AG08395 (cell line): ENCODE data around the gene DCST2.

Source experiments
- DNase-seq: peaks from one replicate; pipeline ENCODE4 v3.0.0; 2012; ENCODE audit warnings: mixed read lengths, low spot score

Gene DCST2

DNA sequence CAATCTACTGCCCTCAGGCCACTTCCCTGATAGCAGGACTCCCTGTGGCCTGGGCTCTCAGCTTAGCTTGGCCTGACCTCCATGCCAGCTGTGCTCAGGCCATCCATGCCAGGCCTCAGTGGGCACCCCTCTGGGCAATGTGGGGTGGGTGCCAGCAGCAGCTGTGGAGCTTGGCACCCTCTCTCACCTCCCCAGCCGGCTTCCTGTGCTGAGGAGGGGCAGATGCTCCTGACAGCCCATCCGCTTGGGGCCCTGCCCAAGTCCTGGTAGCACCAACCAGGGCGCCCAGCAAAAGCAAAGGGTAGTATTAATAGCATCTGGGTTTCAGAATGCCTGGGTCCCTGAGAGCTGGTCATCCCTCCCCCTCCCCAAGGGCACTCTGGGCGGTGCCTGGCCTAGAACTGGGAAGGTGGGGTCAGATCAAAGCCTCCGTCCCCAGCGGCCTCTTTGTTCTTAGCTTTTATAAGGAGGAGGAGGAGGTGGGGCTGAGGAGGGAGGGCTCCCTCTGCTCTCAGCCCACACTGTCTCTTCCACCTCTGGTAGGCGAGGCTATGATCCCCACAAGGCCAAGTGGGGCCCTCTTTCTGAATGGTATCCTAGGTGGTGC lies 36.1 kb upstream of the DCST2 start:
- DNase-seq: no peak

- no peak for DNase-seq
Measured at GRCh38 chr1:155068599-155068998, 35.0 kb upstream of the DCST2 start.

DNA sequence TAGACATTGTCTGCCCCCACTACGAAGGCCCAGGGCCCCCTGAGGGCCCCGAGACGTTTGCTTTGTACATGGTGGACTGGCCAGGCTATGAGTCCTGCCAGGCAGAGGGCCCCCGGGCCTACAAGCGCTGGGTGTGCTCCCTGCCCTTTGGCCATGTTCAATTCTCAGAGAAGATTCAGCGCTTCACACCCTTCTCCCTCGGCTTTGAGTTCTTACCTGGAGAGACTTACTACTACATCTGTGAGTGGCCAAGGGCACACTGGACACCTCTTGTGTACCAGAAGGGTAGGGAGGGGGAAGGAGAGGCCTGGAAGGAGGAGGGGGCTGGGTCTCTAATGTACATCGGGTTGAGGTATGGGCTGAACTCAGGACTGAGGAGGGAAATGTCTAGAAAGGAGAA lies 33.2 kb upstream of the DCST2 start:
- no peak for DNase-seq

GRCh38 chr1:155064832-155065429 lies 31.4 kb upstream of the DCST2 start:
- no peak for DNase-seq

DNA sequence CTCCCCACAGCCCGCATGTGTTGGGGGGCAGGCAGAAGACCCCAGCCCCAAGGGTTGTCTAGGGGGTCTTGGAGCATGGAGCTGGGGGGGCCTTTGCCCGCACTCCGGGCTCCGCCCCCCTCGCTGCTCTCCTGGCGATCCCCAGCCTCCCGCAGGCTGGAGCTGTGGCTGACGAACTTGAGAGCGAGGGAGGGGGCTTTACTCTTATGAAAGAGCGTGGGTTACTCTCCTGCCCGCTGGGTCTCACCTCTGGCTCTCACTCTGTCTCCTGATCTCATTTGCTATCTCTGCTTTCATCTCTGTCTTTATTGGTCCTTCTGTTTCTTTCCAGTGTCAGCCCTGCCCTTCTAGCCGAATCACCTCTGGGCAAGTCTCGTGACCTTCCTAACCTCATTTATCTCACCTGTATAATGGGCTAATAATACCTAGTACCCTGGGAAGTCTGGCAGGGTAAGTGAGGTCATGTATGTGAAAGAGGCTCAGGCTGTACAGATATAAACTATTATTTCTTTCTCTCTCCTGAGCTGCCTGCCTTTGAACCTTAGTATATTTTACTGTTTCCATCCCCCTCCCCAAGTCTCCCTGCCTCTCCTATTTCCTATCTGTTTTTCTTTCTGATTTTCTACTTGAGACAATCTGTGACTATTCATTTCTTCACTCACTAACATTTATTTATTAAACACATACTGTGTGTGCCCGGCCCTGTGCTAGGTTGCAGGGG lies 30.7 kb upstream of the DCST2 start:
- DNase-seq: peak; percentile 27

DNA sequence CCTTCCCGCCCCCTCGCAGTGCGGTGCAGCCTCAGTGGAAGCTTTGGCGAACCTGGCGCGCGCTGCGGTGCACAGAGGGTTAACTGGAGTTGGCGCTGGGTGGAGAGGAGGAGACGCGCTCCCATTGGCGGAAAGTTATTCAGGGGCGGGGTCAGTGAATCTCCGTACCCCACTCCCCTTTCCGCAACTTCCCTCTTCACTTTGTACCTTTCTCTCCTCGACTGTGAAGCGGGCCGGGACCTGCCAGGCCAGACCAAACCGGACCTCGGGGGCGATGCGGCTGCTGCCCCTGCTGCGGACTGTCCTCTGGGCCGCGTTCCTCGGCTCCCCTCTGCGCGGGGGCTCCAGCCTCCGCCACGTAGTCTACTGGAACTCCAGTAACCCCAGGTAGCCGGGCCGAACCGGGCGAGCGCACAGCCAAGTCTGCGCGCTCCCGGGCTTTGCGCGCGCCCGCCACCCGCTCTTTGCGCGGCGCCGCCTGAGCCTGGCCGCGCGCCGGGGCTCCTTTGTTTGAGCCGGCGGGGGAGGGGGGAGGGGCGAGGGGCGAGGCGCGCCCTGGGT lies 30.0 kb upstream of the DCST2 start, which contains the start of gene EFNA4:
Gene EFNA4, plus strand, starts transcription at position 191 of the 561 bp plus-strand sequence. Its CDS starts 84 bp downstream, at position 275.
- peak; percentile 92 for DNase-seq

DNA sequence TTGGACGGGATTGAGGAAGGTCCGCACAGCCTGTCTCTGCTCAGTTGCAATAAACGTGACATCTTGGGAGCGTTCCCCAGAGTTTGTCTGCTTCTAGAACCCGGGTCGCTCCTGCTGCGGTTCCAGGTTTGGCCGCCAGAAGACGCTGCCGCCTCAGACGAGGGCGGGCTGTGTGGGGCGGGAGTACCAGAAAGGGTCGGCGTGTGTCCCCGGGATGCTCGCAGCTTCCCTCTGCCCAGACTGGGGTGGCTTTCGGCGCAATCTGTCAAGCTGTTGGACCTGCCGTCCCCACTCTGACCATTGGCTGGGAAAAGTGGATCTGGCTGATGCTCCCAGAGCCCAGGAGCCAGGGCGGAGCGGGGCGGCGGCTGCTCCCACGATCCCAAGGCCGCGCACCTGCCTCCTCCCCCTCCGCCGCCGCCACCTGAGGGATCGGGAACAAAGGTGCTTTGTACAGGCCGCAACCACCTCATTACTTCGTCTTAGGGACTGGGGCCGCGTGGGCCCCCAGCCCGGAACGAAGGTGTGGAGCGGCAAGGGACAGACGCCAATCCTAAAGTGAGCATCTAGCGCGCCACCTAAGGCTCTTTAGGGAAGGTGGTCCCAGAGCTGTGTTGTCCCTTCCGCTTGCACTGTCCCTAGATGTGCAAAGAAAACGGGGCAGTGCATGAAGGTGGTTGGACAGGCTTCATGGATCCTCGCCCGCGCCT lies 29.3 kb upstream of the DCST2 start:
- peak; percentile 53 for DNase-seq

DNA sequence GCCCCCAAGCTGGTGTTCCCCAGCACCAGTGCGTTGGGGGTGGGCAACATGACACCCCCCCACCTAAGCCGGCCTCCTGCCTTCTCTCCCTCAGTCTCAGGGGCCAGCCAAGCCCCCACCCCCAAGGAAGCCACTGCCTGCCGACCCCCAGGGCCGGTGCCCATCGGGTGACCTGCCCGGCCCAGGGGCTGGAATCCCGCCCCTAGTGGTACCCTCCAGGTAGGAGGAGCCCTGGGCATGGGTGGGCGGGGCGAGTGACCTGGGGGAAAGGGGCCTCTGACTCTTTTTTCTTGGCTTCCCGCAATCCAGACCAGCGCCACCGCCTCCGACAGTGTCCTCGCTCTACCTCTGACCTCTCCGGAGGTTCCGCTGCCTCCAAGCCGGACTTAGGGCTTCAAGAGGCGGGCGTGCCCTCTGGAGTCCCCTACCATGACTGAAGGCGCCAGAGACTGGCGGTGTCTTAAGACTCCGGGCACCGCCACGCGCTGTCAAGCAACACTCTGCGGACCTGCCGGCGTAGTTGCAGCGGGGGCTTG lies 28.6 kb upstream of the DCST2 start:
- no peak for DNase-seq

- peak; percentile 89 for DNase-seq
Measured at GRCh38 chr1:155061381-155062150, 28.0 kb upstream of the DCST2 start.

DNA sequence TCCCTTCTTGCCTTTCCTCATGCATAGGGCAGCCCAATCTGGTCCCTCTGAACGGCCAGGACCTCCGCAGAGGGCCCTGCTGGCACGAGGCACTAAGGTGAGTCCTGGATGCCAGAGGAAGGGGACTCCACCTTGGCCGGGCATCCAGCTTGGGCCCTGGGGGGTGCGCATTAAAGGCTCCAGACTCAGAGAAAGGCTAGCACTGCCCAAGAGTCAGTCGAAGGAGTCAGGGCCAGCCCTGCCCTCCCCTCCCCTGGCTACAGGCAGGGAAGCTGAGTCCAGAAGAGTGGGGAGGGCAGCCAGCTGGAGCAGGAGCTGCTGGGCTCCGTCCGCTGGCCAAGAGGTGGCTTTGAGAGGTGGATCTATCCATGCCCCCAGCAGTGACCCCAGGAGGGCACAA lies 27.2 kb upstream of the DCST2 start:
- DNase-seq: no peak

DNA sequence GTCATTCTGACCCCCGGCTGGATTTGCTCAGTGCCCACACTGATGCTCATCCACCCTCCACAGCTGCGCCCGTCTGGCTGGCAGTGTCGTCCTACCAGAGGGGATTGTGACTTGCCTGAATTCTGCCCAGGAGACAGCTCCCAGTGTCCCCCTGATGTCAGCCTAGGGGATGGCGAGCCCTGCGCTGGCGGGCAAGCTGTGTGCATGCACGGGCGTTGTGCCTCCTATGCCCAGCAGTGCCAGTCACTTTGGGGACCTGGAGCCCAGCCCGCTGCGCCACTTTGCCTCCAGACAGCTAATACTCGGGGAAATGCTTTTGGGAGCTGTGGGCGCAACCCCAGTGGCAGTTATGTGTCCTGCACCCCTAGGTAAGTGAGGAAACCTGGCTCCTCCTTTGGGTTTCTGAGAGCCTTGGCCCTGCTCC lies 24.2 kb upstream of the DCST2 start:
- DNase-seq: no peak

- DNase-seq: no peak
Measured at GRCh38 chr1:155057104-155057503, 23.5 kb upstream of the DCST2 start.

DNA sequence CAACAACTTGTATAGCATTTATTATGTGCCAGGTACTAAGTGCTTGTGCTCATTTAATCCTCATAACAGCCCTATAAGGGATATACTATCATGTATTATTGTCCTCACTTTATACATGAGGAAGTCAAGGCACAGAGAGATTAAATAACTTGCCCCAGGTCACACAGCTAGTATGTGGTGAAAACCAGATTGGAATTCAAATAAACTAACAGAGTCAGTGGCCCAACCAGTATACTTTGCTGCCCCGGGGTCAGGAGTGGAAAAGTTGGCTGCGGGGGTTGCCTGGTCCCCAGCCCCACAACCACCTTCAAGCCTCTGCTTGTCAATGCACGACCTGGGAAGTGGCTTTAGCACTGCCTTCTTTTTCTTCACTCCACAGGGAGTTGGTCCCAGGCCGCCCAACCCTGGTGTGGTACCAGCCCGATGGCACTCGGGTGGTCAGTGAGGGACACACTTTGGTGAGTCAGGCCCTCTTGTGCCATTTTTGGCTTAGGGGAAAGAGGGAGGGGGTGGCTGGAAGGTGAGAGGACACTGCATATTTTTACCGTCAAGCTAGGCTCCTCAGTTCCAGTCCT lies 20.0 kb upstream of the DCST2 start:
- no peak for DNase-seq

- DNase-seq: peak; percentile 31
Measured at GRCh38 chr1:155052439-155053395, 19.1 kb upstream of the DCST2 start.

- DNase-seq: peak; percentile 44
Measured at GRCh38 chr1:155051777-155052398, 18.3 kb upstream of the DCST2 start.

DNA sequence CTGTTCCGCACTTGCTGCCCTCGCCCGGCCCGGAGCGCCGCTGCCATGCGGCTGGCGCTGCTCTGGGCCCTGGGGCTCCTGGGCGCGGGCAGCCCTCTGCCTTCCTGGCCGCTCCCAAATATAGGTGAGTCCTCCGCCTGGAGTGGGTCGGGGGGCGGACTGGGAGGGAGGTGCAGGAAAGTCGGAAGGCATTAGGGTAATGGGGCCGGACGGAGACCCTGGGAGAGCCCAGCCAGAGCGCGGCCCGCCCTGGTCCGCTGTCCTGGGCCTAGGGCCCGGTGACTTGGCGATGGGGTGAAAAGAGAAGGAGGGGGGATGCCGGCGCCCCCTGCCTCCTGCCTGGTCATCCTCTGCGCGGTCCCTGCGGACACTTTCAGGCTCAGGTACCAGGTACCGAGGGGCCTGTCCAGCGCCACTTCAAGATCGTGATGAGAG lies 17.8 kb upstream of the DCST2 start:
- DNase-seq: no peak

GRCh38 chr1:155050560-155051341 lies 17.2 kb upstream of the DCST2 start, which contains the start of gene ADAM15:
ADAM15 (plus strand) TSS chr1:155051316; CDS start chr1:155051387, 71 bp downstream.
- DNase-seq: peak; percentile 95
